ENCODE results near the gene VAT1L. TPM values are rescaled to one million over a fixed set of nuclear protein-coding genes. Genes with fewer than 3 reads are reported as not detected.

VAT1L gene
- total RNA-seq, 1 donor from 2014 or later: 13.4 TPM

DNA sequence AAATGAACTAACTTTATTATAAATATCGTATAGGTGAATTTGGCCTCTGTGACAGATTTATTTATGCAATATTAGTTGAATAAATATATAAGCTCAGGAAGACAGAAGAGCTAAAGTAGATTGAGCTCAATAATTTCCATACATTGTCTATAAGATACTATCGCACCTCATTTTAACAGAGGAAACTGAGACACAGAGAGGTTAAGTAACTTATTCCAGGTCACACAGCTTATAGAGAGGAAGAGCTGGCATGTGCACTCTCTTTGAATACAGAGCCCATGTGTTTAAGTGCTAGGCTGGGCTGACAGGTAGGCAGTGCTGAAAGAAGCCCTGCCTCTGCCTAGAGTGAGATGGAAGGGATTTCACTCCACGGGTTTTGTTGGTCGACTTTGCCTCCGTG lies 48.4 kb downstream of the VAT1L start:
- DNase-seq: no peak

DNA sequence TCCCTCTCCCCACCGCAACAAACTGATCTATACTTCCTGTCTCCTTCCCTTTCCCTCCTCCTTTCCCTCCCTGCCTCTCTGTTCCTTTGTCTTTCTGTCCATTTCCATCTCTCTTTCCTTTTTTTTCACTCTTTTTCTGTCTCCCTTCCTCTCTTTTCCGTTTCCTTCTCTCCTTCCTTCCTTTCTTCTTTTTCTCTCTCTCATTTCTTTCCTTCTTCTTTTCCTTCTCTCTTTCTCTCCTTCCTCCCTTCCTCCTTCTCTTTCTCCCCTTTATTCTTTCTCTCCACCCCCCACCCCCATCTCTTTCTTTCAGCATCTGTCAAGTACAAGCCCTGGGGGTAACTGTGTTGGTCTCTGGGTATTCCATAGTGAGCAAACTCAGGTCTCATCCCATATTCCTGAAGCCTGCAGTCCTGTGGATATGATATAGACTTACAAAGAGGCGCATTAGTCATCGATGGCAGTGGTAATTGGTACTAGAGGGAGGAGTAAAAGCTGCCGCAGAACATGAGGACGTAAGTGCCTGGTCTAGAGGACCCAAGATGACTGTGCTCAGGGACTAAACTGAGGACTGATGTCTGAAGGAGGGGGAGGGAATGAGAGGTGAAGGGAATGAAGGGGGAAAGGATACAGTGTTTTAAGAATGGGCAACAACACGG lies 50.4 kb downstream of the VAT1L start:
- DNase-seq: no peak

DNA sequence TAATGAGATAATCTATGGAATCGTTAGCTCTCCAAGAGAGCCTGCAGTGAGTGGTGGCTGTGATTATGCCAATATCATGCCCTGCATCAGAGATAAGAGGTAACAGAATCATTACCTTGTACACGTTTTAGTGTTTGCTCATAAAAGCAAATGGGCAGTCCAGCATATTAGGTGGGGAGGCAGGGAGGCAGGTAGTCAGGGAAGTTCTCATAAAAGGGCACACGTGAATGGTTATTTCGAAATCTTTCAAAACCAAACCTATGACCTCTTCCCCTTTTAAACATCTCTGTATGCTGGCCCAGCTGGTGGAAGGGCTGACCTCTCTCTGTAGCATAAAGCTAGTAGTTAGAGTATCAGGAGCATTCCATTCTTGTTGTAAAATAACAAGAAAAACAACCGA lies 51.7 kb downstream of the VAT1L start:
- DNase-seq: no peak

DNA sequence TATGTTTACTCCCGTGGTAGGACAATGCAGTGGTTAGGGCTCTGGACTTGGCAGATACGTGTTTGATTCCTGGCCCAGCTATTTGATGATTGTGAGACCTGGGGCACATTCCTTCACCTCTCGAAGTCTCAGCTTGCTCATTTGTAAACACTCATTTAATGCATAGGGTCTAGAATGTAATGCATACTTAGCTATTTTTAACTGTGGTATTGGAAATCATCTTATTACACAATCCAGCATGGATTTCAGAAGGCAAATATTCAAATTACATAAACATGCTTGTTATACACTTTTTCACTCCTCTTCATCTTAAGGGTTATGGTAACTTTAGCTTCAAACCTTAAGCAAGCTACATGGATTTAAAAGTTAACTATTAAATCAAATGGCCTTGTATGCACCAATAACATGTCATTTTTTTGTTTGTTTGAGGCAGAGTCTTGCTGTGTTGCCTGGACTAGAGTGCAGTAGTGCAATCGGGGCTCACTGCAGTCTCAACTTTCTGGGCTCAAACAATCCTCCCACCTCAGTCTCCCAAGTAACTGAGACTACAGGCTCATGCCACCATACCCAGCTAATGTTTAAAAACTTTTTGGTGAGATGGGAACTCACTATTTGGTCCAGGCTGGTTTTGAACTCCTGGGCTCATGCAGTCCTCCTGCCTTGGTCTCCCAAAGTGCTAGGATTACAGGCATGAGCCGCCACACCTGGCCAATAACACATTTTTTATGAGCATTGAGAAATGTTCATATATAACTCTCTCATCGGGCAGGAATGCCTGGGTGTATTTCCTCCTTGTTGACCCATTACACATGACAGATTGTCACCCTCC lies 52.5 kb downstream of the VAT1L start:
- DNase-seq: no peak

DNA sequence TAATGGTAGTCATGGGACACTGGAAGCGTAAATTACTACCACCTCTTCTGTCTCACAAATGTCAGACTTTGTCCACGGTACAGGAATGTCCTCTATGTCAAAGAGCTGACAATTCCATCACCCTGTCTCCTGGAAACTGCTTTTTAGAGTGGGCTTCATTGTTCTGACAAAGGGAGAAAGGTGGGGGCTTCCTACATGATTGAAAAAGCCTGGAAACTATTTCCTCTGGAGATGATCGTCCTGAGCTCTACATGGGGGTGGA lies 53.1 kb downstream of the VAT1L start:
- DNase-seq: no peak

DNA sequence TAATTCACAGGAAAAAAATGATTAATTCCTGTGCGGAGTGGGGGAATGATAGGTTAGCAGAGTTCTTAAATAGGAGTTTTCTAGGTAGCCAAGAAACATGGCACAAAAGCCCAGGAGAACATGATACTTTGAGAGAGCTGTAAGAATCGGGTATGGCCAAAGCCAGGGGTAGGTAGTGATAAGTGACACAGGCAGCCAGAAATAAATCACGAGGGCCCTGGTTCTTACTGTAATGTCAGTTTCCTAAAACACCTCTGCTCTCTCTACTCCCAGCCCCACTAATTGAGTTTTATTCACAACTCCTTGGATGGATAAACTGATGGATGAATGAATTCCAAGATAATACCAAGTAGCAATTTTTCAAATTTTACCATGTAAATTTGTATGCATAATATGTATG lies 54.1 kb downstream of the VAT1L start:
- DNase-seq: no peak

DNA sequence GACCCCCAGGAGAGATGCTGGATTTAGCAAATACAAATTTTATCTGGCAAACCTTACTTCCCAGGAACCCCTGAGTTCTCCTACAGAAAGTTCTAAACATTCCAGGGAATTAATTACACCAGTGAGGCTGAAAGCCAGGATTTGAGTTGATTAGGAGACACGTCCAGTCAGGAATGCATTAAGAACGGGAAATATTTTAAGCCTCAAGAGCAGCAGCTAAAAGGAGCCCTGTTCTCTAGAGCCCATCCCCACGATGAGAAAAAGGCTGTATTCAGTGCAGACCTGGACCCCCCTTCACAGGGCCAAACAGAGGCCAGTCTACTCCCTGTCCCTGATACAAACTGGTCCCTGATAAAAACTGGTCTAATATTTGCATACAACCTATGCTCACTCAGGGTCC lies 55.0 kb downstream of the VAT1L start:
- DNase-seq: no peak

DNA sequence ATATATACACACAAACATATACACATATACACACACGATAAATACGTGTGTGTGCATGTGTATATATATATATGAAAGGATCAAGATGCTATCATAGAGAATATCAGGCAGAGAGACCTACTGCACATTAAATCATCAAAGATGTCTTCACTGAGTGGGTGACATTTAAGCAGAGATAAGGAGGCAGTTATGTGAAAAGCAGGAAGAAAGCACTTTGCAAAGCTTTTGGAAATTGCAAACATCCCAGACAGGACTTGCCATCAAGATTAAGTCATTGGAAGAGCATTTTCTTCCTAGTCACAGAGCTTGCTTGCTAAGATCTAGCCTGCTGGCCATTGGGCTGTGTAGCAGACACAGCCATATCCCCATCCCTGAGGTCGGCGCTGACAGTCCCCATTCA lies 56.4 kb downstream of the VAT1L start:
- DNase-seq: no peak

DNA sequence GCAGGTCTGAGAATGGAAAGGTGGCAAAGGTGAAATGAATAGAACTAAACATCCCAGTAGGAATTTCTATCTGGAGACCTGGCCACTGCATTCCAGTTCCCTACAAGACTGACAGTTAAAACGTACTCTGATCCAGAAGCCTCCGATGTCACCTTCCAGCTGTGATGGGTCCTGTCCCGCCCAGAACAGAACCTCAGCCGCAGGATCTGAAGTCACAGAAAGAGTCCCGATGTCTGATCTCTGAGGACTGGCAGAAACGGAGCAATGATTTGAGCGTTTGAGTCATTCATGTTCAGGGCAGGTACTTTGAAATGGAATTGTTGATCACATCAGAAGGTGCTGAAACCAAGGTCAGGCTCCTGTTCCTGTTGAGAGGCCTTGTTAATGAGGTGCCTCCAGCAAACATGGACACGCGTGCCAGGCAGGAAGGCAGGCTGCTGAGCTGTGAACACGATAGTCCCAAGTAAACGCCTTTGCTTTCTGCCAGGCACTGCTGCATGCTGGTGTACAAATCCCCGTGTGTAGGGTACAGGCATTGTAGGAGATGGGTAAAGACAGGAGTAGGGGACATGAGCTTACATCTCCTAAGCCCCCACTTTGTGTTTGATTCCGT lies 61.4 kb downstream of the VAT1L start:
- DNase-seq: no peak

DNA sequence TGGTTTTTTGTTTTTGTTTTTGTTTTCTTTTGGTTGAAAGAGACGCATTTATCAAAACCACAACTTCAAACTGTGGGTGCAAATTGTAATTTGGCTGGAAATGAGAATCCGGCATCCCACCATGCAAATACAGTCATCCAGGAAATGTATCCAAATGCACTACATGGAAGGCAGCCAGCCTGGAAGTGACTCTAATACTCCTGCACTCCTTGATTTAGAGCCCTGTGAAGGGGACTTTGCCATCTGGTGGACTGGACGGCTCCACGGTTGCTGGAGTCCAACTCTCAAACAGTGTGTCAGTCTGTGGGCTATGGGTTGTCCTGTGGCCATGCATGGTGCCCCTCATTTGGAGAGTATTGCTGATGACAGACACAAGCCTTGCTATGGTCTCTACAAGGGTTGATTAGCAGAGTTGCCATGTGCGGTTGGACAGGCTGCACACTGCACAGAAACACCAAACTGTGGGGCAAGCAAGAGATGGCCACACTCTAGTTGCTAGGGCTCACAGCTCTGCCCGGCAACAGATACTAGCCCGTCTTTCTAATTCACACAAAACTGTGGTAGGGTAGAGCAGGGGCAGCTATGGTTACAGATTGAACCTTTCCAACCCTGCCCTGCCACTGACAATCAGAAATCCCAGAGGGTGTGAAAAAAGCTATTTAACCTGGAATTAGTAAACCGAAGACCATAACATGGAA lies 62.4 kb downstream of the VAT1L start:
- no peak for DNase-seq

DNA sequence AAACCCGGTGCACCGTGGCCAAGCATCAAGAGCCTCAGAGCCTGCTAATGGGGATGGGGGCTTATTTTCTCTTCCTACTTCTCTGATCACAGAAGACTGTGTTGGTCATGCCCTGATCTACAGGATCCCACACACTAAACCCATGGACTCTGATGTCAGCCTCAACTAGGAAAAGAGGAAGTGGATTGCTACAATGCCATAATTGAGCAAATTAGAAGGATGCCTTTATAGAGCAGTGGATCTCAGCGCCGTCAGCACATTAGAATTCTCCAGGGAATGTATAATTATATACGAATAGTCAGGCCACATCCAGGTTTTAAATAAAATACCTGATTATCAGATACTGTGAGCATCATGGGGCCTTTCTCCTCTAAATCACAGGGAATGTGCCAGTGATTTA lies 64.8 kb downstream of the VAT1L start:
- no peak for DNase-seq

DNA sequence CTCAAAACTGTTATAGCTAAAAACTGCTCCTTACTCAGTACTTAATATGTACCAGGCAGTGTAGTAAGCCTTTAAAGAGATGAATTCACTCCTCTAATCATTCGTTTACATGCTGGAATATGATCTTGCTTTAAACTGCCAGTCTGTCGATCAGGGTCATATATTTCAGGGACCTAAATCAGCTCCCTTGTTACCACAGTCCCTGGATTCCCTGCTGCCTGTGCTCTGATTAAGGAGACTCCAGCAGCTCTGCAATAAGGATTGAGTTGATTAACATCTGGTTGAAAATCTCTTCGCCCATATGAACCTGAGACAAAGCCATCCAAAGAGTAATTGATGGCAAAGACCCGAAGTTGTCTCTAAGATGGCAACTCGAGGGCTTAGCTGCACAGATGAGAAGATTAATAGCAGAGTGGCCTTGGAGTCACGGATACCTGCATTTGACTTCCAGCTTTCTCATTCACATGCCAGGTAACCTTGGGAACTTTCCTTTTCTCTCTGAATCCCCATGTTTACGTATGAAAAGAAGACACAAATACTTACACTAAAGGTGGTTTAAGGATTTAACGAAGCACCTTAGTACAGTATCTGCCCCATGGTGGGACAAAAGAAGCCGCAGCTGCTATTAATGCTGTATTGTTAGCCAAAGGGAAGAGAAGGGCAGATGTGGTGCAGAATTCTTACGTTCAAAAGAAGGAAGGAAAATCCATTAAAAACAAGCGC lies 68.2 kb downstream of the VAT1L start:
- no peak for DNase-seq

DNA sequence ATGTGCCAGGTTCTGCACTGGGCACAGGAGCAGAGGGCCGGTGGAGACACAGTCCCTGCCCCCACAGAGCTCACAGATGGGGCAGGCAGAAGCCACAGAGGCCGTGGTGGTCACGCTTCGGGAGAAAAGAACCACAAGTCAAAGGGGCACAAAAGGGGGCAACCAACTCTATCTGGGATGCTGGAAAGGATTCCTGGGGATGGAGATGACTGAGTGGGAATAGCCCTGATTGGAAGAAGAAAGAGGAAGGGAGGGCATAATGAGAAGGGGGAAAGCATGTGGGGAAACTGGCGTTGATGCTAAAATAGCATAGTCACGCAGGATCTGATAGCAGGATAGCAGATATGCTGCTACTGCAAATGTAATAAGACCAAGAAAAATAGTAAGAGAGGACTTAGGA lies 69.7 kb downstream of the VAT1L start:
- no peak for DNase-seq

DNA sequence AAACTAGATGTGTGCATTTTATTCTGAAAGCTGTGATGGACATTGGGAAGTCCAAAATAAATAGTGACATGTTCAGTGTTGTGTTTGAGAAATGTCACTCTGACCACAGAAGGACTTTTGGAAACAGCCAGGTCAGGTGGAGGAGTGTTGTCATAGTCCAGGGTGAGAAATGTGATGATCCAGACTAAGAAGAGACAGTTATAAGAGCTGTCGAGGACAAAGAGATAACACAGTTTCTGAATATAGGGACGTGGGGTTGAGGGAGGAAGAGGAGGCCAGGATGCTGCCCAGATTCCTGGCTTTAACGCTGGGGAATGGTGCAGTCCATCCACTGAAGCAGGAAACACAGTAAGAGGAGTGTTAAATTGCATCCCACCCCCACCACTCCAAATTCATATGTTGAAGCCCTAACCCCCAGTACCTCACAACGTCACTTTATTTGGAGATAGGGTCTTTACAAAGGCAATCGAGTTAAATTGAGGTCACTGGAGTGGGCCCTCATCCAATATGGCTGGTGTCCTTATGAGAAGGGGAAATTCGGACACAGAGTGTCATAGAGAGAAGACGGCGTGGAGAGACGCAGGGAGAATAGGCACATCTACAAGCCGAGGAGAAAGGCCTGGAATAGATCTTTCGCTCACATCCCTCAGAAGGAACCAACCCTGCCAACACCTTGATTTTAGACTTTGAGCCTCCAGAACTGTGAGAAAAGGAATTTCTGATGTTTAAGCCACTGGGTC lies 71.3 kb downstream of the VAT1L start:
- no peak for DNase-seq

DNA sequence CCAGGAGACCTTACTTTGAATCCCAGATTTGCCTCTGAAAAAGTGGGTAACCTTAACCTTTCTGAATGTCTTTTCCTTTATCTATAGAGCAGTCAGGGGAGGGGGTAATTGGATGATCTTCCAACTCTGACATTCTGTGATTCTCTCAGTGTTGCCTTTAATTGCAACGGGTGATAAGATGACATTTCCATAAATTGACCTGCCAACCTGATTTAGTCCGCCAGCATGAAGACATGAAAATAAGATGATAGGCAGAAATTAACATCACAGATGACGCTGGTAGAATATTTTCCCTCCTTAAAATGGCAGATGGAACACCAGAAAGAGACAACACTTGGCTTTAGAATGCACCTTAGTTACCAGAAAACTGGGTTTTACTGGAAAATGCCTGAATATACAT lies 72.6 kb downstream of the VAT1L start:
- DNase-seq: no peak

DNA sequence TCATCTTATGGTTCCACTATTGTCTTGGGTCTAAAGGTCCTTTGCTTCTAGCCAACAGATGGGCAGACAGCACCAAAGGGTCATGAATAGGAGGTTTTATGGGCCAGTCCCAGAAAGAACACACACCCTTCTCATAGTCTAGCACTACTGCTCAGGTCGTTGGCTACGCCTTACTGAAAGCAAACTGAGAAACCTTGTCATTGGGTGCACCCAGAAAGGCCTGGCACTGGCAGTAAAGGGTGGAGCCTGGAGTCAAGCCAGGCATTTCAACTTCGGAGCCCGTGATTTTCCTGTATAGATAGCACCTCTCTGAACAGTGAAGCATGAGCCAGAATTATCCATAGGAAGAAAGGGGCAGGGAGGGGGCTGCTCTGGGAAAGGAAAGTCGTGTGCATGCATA lies 74.9 kb downstream of the VAT1L start:
- DNase-seq: no peak

DNA sequence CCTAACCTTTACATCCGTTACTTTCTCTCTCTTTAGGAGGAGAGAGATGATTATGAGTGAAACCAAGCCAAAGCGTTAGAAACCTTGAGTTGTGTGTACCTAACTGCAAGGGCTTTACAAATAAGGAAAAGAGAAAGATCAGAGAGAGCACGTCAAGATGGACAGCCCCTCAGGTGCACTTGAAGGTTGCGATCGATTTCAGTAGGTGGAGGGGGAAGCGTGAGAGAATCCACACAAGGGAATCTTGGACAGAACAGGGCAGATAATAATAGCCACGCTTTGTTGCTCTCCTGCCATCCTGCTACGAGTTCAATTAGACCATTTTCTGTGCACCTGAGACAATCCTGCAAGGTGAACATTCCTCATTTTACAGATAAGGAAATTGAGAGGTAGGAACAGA lies 78.4 kb downstream of the VAT1L start:
- no peak for DNase-seq

DNA sequence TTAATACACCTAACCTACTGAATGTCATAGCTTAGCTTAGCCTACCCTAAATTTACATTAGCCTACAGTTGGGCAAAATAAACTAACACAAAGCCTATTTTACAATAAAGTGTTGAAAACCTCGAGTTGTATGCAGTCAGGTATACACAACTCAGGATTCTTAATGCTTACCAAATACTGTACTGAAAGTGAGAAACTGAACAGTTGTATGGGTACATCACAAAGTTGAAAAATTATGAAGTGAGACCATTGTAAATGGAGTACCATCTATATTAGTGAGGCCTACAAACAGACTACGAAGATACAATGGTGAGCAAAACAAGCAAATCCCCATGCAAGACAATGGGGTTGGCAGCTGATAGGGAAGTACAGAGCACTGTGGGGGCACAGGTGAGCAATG lies 79.7 kb downstream of the VAT1L start:
- no peak for DNase-seq

DNA sequence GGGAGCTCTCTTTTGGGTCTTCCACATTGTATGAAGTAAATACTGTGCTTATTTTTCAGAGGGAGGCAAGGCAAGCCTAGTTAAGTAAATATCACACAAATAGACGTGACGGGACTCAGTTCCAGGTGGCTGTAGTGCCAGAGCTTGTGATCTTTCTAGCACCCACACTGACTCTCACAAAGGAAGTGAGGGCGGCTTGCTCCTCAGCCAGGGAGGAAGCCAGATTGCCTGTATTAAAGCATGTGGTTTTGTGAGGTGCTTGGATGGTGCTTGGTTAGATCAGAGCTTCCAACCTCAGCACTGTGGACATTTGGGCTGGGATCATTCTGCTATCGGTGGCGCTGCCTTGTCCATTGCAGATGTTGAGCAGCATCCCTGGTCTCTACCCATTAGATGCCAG lies 80.1 kb downstream of the VAT1L start:
- no peak for DNase-seq

DNA sequence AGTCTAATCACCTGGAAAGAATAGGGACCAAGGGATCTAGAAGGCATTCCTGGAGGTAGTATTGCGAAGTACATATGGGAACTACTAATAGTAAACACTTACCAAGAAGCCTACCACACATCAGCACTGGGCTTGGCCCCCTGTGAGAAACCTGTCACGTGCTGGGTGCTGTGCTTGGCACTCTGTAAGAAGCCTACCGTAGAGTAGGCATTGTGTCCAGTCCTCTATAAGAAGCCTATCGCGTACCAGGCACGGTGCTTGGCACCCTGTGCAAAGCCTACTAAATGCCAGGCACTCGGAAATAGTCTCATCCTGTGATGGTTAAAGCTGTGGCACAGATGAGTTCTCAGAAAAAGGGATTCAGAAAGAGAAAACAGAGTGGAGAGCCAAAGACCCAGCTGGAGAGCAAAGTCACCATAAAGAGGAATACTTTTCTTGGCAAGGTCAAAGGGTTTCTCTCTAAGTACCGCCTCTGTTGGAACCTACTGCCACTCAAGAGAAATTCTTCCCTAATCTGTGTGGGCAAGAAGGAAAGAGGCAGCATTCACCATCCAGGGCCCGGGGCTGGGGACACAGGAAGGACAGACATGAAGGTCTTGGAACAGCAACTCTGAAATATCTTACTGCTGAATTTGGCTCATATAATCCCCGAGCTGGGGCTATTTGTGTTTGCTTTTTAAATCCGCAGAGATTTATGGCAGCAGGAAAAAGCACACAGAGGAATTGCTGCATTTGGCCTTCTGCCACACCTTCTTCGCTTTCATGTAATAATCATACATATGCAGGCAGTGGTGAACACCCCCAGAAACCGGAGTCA lies 81.8 kb downstream of the VAT1L start:
- DNase-seq: no peak

DNA sequence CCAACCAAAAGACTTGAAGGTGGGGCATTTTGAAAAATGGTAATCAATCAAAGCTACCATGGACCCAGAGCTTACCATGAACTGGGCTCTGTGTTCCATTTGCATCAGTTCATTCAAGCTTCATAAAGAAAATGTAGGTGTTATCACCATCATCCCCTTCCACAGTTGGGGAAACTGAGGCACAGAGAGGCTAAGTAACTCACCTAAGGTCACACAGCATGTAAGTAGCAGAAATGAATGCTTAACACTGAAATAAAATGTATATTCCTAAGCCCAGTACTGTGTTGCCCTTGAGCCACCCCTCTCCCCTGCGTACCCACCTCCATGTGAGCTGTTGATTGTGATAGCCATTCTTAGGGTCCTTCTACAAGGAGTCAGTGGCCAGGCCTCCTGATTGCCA lies 83.6 kb downstream of the VAT1L start:
- DNase-seq: no peak

Data from occipital lobe (tissue), 2 donors.